Activated B cell treated with CpG ODN at 0.5 μM for 24 hours (primary cell): ENCODE measurements around the gene KCNK5. TPM values are rescaled to one million over a fixed set of nuclear protein-coding genes. Genes with fewer than 3 reads are reported as not detected.

ENCODE experiments used
- ATAC-seq: fragments of 200-7000 bp; cut with Tn5 transposase; one replicate; pipeline ENCODE4 v1.10.0; 2021; ENCODE audit warnings: low read depth, mild to moderate bottlenecking, moderate library complexity
- CTCF ChIA-PET: fragments of 350-600 bp; sonication (Branson Sonifier 250); formaldehyde crosslinking; loops from one replicate; lab custom pipeline; 2021; ENCODE audit warnings: antibody characterized with exemption; lab: Charles Lee
- POLR2A ChIA-PET: fragments of 350-600 bp; sonication (Branson Sonifier 250); formaldehyde crosslinking; loops from one replicate; lab custom pipeline; 2021; ENCODE audit warnings: antibody characterized with exemption; lab: Charles Lee
- DNase-seq: peaks from one replicate; pipeline ENCODE4 v3.0.0; 2022
- H3K27ac Mint-ChIP-seq: one replicate; pipeline ENCODE4 v1.8.0; 2020; ENCODE audit warnings: mixed read lengths
- H3K27me3 Mint-ChIP-seq: one replicate; pipeline ENCODE4 v1.8.0; 2021; ENCODE audit warnings: mixed read lengths
- H3K36me3 Mint-ChIP-seq: one replicate; pipeline ENCODE4 v1.8.0; 2021; ENCODE audit warnings: low read depth, mixed read lengths
- H3K4me1 Mint-ChIP-seq: one replicate; pipeline ENCODE4 v1.8.0; 2021; ENCODE audit warnings: mixed read lengths
- H3K4me3 Mint-ChIP-seq: one replicate; pipeline ENCODE4 v1.8.0; 2020; ENCODE audit warnings: mild to moderate bottlenecking, mixed read lengths
- H3K9me3 Mint-ChIP-seq: one replicate; pipeline ENCODE4 v1.8.0; 2020; ENCODE audit warnings: mixed read lengths
- intact Hi-C: fragments of 100-400 bp; cut with micrococcal nuclease; formaldehyde crosslinking; loops from one replicate; pipeline ENCODE4 v1.15.1; 2024
- total RNA-seq: library from RNA; stranded (reverse); gene quantifications from 2 replicates; pipeline ENCODE4 v1.2.3, GENCODE V29; 2022
- TF ChIP-seq, protein P1 (sequence below): fragments of 200-600 bp; IDR thresholded peaks from one replicate; pipeline ENCODE4 v1.8.0; 2022; ENCODE audit warnings: antibody characterized with exemption, mild to moderate bottlenecking

Gene KCNK5
- total RNA-seq, 1 donor from 2014 or later, result not detected

DNA sequence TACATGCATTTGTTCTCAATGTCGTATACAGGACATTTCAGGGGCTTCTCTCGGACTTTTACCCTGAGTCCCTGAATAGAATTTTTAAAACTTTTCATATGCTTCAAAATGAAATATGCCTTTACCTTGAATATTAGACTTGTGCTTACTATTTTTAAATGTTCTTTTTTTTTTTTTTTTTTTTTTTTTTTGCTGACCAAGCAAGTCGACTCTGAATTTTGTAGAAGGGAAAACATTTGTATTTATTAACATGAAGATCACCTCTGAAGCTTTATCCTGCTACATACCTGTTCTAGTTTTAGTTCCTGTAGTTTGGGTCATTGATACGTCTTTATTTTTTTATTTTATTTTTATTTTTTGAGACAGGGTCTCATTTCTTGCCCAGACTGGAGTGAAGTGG lies 74.6 kb downstream of the KCNK5 start:
- TF ChIP-seq, protein P1, sequence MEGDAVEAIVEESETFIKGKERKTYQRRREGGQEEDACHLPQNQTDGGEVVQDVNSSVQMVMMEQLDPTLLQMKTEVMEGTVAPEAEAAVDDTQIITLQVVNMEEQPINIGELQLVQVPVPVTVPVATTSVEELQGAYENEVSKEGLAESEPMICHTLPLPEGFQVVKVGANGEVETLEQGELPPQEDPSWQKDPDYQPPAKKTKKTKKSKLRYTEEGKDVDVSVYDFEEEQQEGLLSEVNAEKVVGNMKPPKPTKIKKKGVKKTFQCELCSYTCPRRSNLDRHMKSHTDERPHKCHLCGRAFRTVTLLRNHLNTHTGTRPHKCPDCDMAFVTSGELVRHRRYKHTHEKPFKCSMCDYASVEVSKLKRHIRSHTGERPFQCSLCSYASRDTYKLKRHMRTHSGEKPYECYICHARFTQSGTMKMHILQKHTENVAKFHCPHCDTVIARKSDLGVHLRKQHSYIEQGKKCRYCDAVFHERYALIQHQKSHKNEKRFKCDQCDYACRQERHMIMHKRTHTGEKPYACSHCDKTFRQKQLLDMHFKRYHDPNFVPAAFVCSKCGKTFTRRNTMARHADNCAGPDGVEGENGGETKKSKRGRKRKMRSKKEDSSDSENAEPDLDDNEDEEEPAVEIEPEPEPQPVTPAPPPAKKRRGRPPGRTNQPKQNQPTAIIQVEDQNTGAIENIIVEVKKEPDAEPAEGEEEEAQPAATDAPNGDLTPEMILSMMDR, result no peak
- Mint-ChIP-seq H3K4me3 (no peak overlapping the region), H3K27me3 (peaks cover 31% of the 10 kb centered on the region), H3K9me3 (peaks cover 2% of the 10 kb centered on the region), H3K36me3 (no peaks in the 10 kb centered on the region), H3K27ac (no peak overlapping the region), H3K4me1 (no peaks in the 10 kb centered on the region)
- POLR2A ChIA-PET, result no interaction called here
- intact Hi-C loops, result no loop called here
- DNase-seq, result no peak
- CTCF ChIA-PET, result interaction anchor here (1.2 kb wide), 1 partner anchor 155 kb away, joined by 3 read pairs; no protein-coding TSS in a partner anchor
- ATAC-seq, result no peak

DNA sequence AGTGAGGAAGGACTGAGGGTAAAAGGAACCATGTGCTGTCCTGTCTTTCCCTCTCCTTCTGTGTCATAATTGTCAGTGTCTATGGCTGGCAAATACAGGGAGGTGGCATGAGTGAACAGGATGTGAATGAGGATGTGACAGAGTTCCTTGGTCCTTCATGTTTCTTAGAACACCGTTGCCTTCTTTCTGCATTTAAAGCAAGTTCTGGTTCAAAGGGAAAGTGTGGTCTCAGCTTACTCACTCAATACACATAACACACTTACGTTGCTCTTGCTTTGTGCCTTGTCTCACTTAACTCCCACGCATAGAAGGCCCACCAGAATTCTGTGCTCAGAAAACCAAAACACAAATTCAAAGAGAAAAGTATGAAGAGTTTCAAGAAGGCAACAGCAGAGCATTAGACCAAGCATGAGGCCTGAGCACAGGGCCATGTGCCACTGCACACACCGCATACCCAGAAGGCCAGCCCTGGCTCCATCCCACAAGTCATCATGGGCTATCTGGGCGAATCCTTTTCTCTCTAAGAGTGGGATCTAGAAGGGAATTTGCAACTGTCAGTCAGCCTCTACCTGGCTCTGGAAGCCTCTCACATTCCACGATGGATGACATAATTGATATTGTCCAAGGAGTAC lies 75.4 kb downstream of the KCNK5 start:
- ChIA-PET CTCF (no interaction called here), POLR2A (no interaction called here)
- peaks cover 31% of the 10 kb centered on the region for H3K27me3 Mint-ChIP-seq
- no peak overlapping the region for H3K27ac Mint-ChIP-seq
- H3K4me1 Mint-ChIP-seq, result no peaks in the 10 kb centered on the region
- DNase-seq (no peak), ATAC-seq (no peak)
- no peak overlapping the region for H3K4me3 Mint-ChIP-seq
- no peaks in the 10 kb centered on the region for H3K9me3 Mint-ChIP-seq
- H3K36me3 Mint-ChIP-seq, result no peaks in the 10 kb centered on the region
- TF ChIP-seq, protein P1, result no peak
- intact Hi-C loops, result no loop called here

DNA sequence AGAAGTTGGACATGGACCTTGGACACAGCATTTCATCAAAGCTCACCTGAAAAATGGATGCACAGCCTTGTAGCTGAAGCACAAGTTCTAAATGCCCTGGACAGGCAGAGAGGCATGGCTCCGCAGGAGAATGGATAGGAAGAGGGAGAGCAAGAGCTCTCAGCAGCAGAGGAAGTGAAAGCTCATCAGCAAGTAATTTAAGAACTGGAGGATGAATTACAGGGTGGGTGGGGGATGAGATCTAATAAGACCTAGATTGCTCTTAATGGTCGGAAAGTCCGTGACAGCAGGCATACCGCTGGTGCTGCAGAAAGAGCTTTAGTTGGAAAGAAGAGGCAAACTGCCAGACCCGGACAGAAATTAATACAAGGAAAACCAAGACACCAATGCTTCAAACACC lies 77.0 kb downstream of the KCNK5 start:
- no peaks in the 10 kb centered on the region for H3K9me3 Mint-ChIP-seq
- intact Hi-C loops, result no loop called here
- peaks cover 37% of the 10 kb centered on the region for H3K27me3 Mint-ChIP-seq
- DNase-seq, result no peak
- no peak overlapping the region for H3K4me3 Mint-ChIP-seq
- H3K36me3 Mint-ChIP-seq, result no peaks in the 10 kb centered on the region
- POLR2A ChIA-PET, result no interaction called here
- TF ChIP-seq, protein P1, result no peak
- no peak overlapping the region for H3K27ac Mint-ChIP-seq
- H3K4me1 Mint-ChIP-seq, result no peaks in the 10 kb centered on the region
- no peak for ATAC-seq
- CTCF ChIA-PET, result no interaction called here

DNA sequence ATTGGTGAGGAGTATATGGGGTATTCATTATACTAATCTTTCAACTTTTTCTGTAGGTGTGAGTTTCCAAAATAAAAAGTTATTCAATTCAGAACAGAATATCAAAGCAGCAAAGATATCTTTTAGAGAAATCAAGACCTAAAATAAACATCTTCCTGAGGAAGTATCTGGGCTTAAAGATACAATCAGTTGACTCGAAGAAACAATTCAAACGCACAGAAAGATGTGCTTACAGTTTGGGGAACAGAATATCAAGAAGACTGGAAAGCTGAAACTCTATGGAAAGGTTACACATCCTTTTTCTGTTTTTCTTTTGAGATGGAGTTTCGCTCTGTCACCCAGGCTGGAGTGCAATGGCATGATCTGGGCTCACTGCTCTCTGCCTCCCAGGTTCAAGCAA lies 78.1 kb downstream of the KCNK5 start:
- POLR2A ChIA-PET, result no interaction called here
- no peak for DNase-seq
- TF ChIP-seq, protein P1, result no peak
- intact Hi-C loops, result no loop called here
- H3K27ac Mint-ChIP-seq, result no peak overlapping the region
- no peak for ATAC-seq
- CTCF ChIA-PET, result no interaction called here
- H3K4me1 Mint-ChIP-seq, result no peaks in the 10 kb centered on the region
- H3K27me3 Mint-ChIP-seq, result peaks cover 39% of the 10 kb centered on the region
- H3K4me3 Mint-ChIP-seq, result no peak overlapping the region
- no peaks in the 10 kb centered on the region for H3K36me3 Mint-ChIP-seq
- no peaks in the 10 kb centered on the region for H3K9me3 Mint-ChIP-seq

DNA sequence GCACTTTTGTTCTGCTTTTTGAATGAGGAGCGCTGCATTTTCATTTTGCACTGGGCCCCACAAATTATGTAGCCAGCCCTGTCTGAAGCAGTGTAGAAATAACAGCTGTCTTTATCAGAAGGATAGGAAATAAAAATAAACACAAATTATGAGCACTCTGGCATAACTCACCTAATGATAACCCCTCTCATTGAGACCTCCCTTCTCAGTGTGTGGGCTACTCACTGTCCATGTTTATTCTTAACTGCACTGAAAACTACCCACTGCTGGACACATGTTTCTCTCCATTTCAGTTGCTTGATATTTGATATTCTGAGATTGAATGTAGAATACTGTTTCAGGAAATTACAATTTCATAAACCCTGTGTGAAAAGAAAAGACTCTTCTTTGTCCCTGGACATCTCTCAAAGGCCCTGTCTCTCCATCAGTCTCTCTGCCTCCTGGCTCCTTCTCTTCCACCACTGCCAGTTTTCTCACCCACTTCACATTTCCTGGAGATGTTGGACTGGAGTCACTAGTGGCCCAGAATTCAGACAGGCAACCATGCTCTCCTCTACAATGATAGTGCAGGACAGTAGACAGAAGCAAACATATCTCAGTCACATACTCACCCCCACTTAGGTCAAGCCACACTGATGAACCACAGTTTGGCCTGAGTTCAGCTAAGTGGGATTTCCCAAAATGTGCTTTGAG lies 84.6 kb downstream of the KCNK5 start:
- H3K9me3 Mint-ChIP-seq, result no peaks in the 10 kb centered on the region
- no peak for DNase-seq
- no peak overlapping the region for H3K27ac Mint-ChIP-seq
- H3K4me1 Mint-ChIP-seq, result no peaks in the 10 kb centered on the region
- peaks cover 38% of the 10 kb centered on the region for H3K27me3 Mint-ChIP-seq
- ATAC-seq, result no peak
- ChIA-PET CTCF (no interaction called here), POLR2A (no interaction called here)
- TF ChIP-seq, protein P1, result no peak
- H3K4me3 Mint-ChIP-seq, result no peak overlapping the region
- no peaks in the 10 kb centered on the region for H3K36me3 Mint-ChIP-seq
- intact Hi-C loops, result no loop called here
